ENCODE measurements around the gene STK36. TPM values are rescaled to one million over a fixed set of nuclear protein-coding genes. Genes with fewer than 3 reads are reported as not detected.

STK36 gene
- total RNA-seq, 1 donor from 2014 or later, result 15.9 TPM

- peaks cover 50% of the 10 kb centered on the region for H3K36me3 Mint-ChIP-seq (ENCODE audit: low read depth)
- H3K4me1 Mint-ChIP-seq (ENCODE audit: low read depth), result peaks cover 30% of the 10 kb centered on the region
- intact Hi-C loops (cut with micrococcal nuclease), result no loop called here
- no peak overlapping the region for H3K4me3 Mint-ChIP-seq
- H3K27me3 Mint-ChIP-seq (ENCODE audit: insufficient read depth), result no peaks in the 10 kb centered on the region
- H3K9me3 Mint-ChIP-seq, result no peaks in the 10 kb centered on the region
- DNase-seq (ENCODE audit: low spot score), result no peak
- peak overlapping the region; percentile 59 for H3K27ac Mint-ChIP-seq
These were observed 73.3 kb downstream of the STK36 start for GRCh38 chr2:218745160-218745558.

GRCh38 chr2:218745559-218746469 lies 73.9 kb downstream of the STK36 start:
- Mint-ChIP-seq H3K36me3 (ENCODE audit: low read depth) (peaks cover 50% of the 10 kb centered on the region), H3K4me3 (no peak overlapping the region), H3K4me1 (ENCODE audit: low read depth) (peaks cover 30% of the 10 kb centered on the region), H3K27ac (peak overlapping the region; percentile 59), H3K9me3 (no peaks in the 10 kb centered on the region), H3K27me3 (ENCODE audit: insufficient read depth) (no peaks in the 10 kb centered on the region)
- no peak for DNase-seq (ENCODE audit: low spot score)
- intact Hi-C loops (cut with micrococcal nuclease), result no loop called here

GRCh38 chr2:218746470-218746795 lies 74.5 kb downstream of the STK36 start:
- Mint-ChIP-seq H3K4me1 (ENCODE audit: low read depth) (peaks cover 30% of the 10 kb centered on the region), H3K36me3 (ENCODE audit: low read depth) (peaks cover 50% of the 10 kb centered on the region), H3K27ac (peak overlapping the region; percentile 14), H3K4me3 (no peak overlapping the region), H3K9me3 (no peaks in the 10 kb centered on the region), H3K27me3 (ENCODE audit: insufficient read depth) (no peaks in the 10 kb centered on the region)
- no peak for DNase-seq (ENCODE audit: low spot score)
- intact Hi-C loops (cut with micrococcal nuclease), result no loop called here

- Mint-ChIP-seq H3K27ac (no peak overlapping the region), H3K27me3 (ENCODE audit: insufficient read depth) (no peaks in the 10 kb centered on the region), H3K4me1 (ENCODE audit: low read depth) (peaks cover 30% of the 10 kb centered on the region), H3K9me3 (no peaks in the 10 kb centered on the region), H3K4me3 (no peak overlapping the region), H3K36me3 (ENCODE audit: low read depth) (peaks cover 50% of the 10 kb centered on the region)
- no peak for DNase-seq (ENCODE audit: low spot score)
- intact Hi-C loops (cut with micrococcal nuclease), result no loop called here
These were observed 75.1 kb downstream of the STK36 start for GRCh38 chr2:218746960-218747359.

- H3K9me3 Mint-ChIP-seq, result no peaks in the 10 kb centered on the region
- peaks cover 17% of the 10 kb centered on the region for H3K4me1 Mint-ChIP-seq (ENCODE audit: low read depth)
- no peak for DNase-seq (ENCODE audit: low spot score)
- no peak overlapping the region for H3K4me3 Mint-ChIP-seq
- no peaks in the 10 kb centered on the region for H3K27me3 Mint-ChIP-seq (ENCODE audit: insufficient read depth)
- peaks cover 57% of the 10 kb centered on the region for H3K36me3 Mint-ChIP-seq (ENCODE audit: low read depth)
- intact Hi-C loops (cut with micrococcal nuclease), result no loop called here
- no peak overlapping the region for H3K27ac Mint-ChIP-seq
These were observed 77.0 kb downstream of the STK36 start for GRCh38 chr2:218748741-218749441.

Other genes starting within 250 kb of the STK36 start
- gene USP37, start 103.7 kb upstream of the STK36 start, total RNA-seq, result 43.5 and 50.4 TPM in 2 replicates
- 138 TPM in 2 replicates for gene CNOT9, start 103.2 kb upstream of the STK36 start, total RNA-seq
- 0.54 and 0.62 TPM in 2 replicates for gene PLCD4, start 64.2 kb upstream of the STK36 start, total RNA-seq
- 61.8 and 64.4 TPM in 2 replicates for gene ZNF142, start 12.5 kb upstream of the STK36 start, total RNA-seq
- gene BCS1L, start 12.4 kb upstream of the STK36 start, total RNA-seq, result 85.1 and 85.3 TPM in 2 replicates
- 29.1 and 31.6 TPM in 2 replicates for gene RNF25, start 84 bp upstream of the STK36 start, total RNA-seq
- 70.6 and 78.3 TPM in 2 replicates for gene TTLL4, start 38.7 kb downstream of the STK36 start, total RNA-seq
- gene CYP27A1, start 110.1 kb downstream of the STK36 start, total RNA-seq, result 0.24 and 0.39 TPM in 2 replicates
- not detected in 2 replicates for gene PRKAG3, start 159.7 kb downstream of the STK36 start, total RNA-seq
- gene WNT6, start 187.7 kb downstream of the STK36 start, total RNA-seq, result not detected in 2 replicates
- gene WNT10A, start 208.8 kb downstream of the STK36 start, total RNA-seq, result 0.10 and 0.18 TPM in 2 replicates

Data from activated T-helper 1 cell treated with anti-CD3 and anti-CD28 coated beads, Interleukin-12 subunit alpha, Interleukin-12 subunit beta, Interleukin-2, Interleukin-4 antibody, amounts not matched to agents 30 ng/mL and 10 ng/mL and 1 ng/mL, durations not matched to agents 14 hours and 24 hours and 36 hours (primary cell).